Osteoblast (primary cell): ENCODE measurements around the gene C11orf98. TPM values are rescaled to one million over a fixed set of nuclear protein-coding genes. Genes with fewer than 3 reads are reported as not detected.

Source experiments
- DNase-seq: peaks from one replicate; pipeline ENCODE4 v3.0.0; 2011; ENCODE audit warnings: low spot score, mixed read lengths; ENCODE audit not compliant: insufficient read length; ENCODE audit errors: missing footprints
- H2AFZ ChIP-seq: 2 replicates; pipeline ENCODE4 v1.6.0; 2011; ENCODE audit warnings: mild to moderate bottlenecking, low read length
- H3K27ac ChIP-seq: 2 replicates; pipeline ENCODE4 v1.5.1; 2011; ENCODE audit warnings: mild to moderate bottlenecking, low read depth, low read length, moderate library complexity
- H3K27me3 ChIP-seq: 2 replicates; pipeline ENCODE4 v1.6.0; 2012; ENCODE audit warnings: mild to moderate bottlenecking, control low read depth, inconsistent platforms, low read length, moderate library complexity; ENCODE audit not compliant: insufficient read depth
- H3K36me3 ChIP-seq: 2 replicates; pipeline ENCODE4 v1.5.1; 2011; ENCODE audit warnings: mild to moderate bottlenecking, low read length, control low read depth, moderate library complexity; ENCODE audit not compliant: insufficient read depth
- H3K4me1 ChIP-seq: 2 replicates; pipeline ENCODE4 v1.5.1; 2011; ENCODE audit warnings: mild to moderate bottlenecking, low read length, control low read depth, moderate library complexity; ENCODE audit not compliant: insufficient read depth
- H3K4me2 ChIP-seq: 2 replicates; pipeline ENCODE4 v1.6.0; 2011; ENCODE audit warnings: mild to moderate bottlenecking, low read length; ENCODE audit not compliant: insufficient read depth
- H3K4me3 ChIP-seq: fragments of 200-600 bp; sonication (generic); 3 replicates; pipeline ENCODE4 v1.5.1; 2012; ENCODE audit warnings: mild to moderate bottlenecking, low read length, inconsistent platforms; ENCODE audit not compliant: insufficient read depth
- H3K79me2 ChIP-seq: 2 replicates; pipeline ENCODE4 v1.6.0; 2012; ENCODE audit warnings: mild to moderate bottlenecking, low read length, control low read depth, inconsistent platforms; ENCODE audit not compliant: insufficient read depth
- H3K9me3 ChIP-seq: 2 replicates; pipeline ENCODE4 v1.5.1; 2011; ENCODE audit warnings: low read depth, low read length, control low read depth
- H4K20me1 ChIP-seq: 2 replicates; pipeline ENCODE4 v1.6.0; 2012; ENCODE audit warnings: mild to moderate bottlenecking, low read length, control low read depth; ENCODE audit not compliant: insufficient read depth
- total RNA-seq: library from RNA; depleted of rRNA; stranded (reverse); fragments of >200 nt; gene quantifications from 2 replicates; pipeline ENCODE4 v1.2.3, GENCODE V29; 2012
- TF ChIP-seq, protein P1 (sequence below): IDR thresholded peaks from 2 replicates; pipeline ENCODE4 v1.5.1; 2011; ENCODE audit warnings: mild to moderate bottlenecking, low read depth, low read length, moderate library complexity; ENCODE audit errors: extremely low read depth

Gene C11orf98
- 13.3 and 17.4 TPM in 2 replicates for total RNA-seq

DNA sequence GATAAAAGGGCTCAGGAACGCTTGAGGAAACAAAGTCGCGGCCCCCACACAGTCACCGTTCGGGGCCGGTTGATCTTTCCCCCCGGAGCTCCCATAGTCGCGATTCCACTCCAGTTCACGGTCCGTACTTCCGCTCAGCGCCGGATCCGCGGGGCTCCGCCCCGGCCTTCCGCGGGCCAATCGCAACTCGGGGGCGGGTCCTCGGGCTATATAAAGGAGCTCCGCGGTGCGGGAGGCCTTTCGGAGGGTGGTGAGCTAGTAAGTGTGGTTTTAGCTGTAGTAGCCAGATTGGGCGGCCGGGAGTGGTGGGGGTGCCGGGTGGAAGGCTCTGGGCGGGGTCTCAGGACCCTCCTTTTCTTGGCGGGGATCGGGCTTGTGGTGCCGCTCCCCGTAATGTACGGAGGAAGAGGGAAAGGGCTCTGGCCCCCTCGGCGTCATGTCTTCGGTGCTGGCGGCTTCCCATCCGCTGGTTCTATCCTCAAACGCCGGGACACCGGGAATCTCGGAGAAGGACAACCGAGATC lies at the start of gene C11orf98, which contains the start of gene CSKMT:
TSS of gene C11orf98 (minus strand) at position 136 of the 524 bp plus-strand sequence. CDS start at position 95, 41 bp downstream.
TSS of gene CSKMT (plus strand) at position 238 of the 524 bp plus-strand sequence. CDS start 568 bp downstream, outside the sequence.
- H3K9me3 ChIP-seq = no peaks in the 10 kb centered on the region
- peak within 1 kb of the TSS; percentile 82 for H3K27ac ChIP-seq
- H3K4me2 ChIP-seq = peak within 1 kb of the TSS; percentile 91
- H3K4me3 ChIP-seq = peak within 1 kb of the TSS; percentile 97
- H3K79me2 ChIP-seq = peaks cover 39% of the 10 kb centered on the region
- TF ChIP-seq, protein P1, sequence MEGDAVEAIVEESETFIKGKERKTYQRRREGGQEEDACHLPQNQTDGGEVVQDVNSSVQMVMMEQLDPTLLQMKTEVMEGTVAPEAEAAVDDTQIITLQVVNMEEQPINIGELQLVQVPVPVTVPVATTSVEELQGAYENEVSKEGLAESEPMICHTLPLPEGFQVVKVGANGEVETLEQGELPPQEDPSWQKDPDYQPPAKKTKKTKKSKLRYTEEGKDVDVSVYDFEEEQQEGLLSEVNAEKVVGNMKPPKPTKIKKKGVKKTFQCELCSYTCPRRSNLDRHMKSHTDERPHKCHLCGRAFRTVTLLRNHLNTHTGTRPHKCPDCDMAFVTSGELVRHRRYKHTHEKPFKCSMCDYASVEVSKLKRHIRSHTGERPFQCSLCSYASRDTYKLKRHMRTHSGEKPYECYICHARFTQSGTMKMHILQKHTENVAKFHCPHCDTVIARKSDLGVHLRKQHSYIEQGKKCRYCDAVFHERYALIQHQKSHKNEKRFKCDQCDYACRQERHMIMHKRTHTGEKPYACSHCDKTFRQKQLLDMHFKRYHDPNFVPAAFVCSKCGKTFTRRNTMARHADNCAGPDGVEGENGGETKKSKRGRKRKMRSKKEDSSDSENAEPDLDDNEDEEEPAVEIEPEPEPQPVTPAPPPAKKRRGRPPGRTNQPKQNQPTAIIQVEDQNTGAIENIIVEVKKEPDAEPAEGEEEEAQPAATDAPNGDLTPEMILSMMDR = no peak
- peak within 1 kb of the TSS; percentile 90 for H2AFZ ChIP-seq
- peak; percentile 98 for DNase-seq
- peaks cover 21% of the 10 kb centered on the region for H3K4me1 ChIP-seq
- peaks cover 14% of the 10 kb centered on the region for H4K20me1 ChIP-seq
- no peaks in the 10 kb centered on the region for H3K27me3 ChIP-seq
- peaks cover 29% of the 10 kb centered on the region for H3K36me3 ChIP-seq

DNA sequence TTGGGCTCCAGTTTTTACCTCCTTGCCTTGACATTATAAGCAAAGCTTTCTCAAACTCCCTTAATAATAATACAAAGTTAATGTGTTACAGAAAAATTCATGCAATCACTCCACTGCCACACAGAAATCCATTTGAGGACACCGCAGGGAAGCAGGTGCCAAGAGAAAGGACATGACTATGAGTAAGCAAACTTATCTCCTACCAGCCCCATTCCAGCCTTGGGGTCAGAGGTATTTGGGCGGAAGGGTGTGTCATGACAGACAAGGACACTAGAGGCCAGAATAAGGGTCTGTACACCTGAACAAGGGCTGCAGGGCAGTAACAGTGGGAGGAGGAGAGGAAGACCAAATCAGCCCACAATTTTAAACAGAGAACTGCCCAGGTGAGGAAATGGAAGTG lies 48.3 kb upstream of the C11orf98 start:
- Histone ChIP-seq H3K36me3 (peaks cover 76% of the 10 kb centered on the region), H2AFZ (no peak overlapping the region), H3K9me3 (no peaks in the 10 kb centered on the region), H3K27me3 (no peaks in the 10 kb centered on the region), H3K4me2 (no peak overlapping the region), H3K4me1 (peaks cover 16% of the 10 kb centered on the region), H3K27ac (no peak overlapping the region), H3K4me3 (no peak overlapping the region), H4K20me1 (no peaks in the 10 kb centered on the region), H3K79me2 (peaks cover 43% of the 10 kb centered on the region)
- TF ChIP-seq, protein P1 = no peak
- DNase-seq = no peak

- no peak overlapping the region for H3K27ac ChIP-seq
These were observed 47.9 kb upstream of the C11orf98 start for GRCh38 chr11:62712861-62713260.

DNA sequence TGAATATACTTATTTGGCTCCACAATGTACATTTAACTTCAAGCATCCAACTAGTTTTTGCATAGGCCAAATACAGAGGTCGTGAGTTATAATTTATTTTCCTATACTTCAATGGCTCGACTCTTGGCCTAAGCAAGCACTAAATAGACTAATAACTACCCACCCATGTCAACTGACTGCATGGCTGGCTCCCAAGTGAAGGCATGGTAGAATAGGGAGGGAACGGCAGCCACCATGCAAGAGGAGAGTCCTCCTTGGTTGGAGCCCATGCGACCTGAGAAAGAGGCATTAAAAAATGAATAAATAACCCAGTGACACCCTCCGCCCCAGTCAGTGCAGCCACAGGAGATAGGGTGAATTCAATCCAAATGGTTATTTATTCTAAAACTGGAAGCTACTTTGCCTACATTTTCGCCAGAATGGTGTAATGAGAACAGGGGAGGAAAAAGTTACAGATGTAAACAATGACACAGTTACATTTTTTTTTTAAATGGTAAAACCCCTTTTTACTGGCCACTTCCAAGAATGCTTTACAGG lies 47.3 kb upstream of the C11orf98 start:
- H3K27me3 ChIP-seq = no peaks in the 10 kb centered on the region
- peaks cover 16% of the 10 kb centered on the region for H3K4me1 ChIP-seq
- no peaks in the 10 kb centered on the region for H3K9me3 ChIP-seq
- no peak overlapping the region for H3K27ac ChIP-seq
- no peaks in the 10 kb centered on the region for H4K20me1 ChIP-seq
- peaks cover 66% of the 10 kb centered on the region for H3K36me3 ChIP-seq
- TF ChIP-seq, protein P1 = no peak
- no peak overlapping the region for H3K4me3 ChIP-seq
- H3K4me2 ChIP-seq = no peak overlapping the region
- no peak overlapping the region for H2AFZ ChIP-seq
- peaks cover 33% of the 10 kb centered on the region for H3K79me2 ChIP-seq
- no peak for DNase-seq

More at GRCh38 chr11:62712861-62713260, 47.9 kb upstream of the C11orf98 start:
- H3K9me3 ChIP-seq = no peaks in the 10 kb centered on the region
- TF ChIP-seq, protein P1 = no peak
- no peak for DNase-seq
- no peaks in the 10 kb centered on the region for H3K27me3 ChIP-seq
- no peak overlapping the region for H2AFZ ChIP-seq
- H3K79me2 ChIP-seq = peaks cover 38% of the 10 kb centered on the region
- H4K20me1 ChIP-seq = no peaks in the 10 kb centered on the region
- peaks cover 16% of the 10 kb centered on the region for H3K4me1 ChIP-seq
- H3K4me3 ChIP-seq = no peak overlapping the region
- peaks cover 71% of the 10 kb centered on the region for H3K36me3 ChIP-seq
- no peak overlapping the region for H3K4me2 ChIP-seq
